ENCODE measurements around the gene PIK3R4.

PIK3R4 gene

DNA sequence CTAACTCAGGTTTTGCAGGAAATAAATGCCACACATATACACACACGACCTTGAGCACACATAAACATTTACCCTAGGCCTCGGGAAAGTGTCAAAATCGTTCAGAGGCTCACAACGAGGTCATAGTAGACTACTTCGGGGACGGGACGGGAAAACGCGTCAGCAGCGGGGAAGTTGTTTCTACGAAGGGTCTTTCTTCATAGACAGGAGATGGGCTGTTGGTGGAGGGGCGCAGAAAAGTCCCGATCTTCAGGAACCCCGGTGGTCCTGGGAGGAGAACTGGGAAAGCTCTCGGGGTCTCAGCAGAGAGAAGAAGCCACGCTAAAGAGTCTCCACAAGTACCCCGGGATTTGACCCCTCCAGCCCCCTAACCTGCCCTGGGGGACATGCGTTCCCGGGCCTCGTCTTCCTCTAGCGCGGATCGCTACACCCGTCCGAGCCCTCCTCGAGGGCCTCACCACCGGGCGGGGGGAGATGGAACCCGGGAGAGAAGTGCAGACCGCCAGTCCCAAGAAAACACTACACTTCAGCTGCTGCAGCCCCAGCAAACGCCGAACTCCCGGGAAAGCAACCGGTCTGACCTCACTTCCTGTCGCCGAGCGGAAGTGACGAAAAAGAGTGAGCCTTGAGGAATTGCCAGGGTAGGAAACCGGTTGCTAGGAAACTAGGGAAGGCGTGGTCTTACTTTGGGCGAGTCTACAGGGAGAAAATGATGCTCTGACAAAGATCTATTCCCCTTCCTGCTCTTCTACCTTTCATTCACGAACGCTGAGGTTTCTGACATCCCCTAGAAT is at the start of gene PIK3R4:
Gene PIK3R4, minus strand, starts transcription at position 584 of the 794 bp plus-strand sequence. CDS start 1,611 bp downstream, outside the sequence.
- DNase-seq (ENCODE audit: low read depth): peak; percentile 84

DNA sequence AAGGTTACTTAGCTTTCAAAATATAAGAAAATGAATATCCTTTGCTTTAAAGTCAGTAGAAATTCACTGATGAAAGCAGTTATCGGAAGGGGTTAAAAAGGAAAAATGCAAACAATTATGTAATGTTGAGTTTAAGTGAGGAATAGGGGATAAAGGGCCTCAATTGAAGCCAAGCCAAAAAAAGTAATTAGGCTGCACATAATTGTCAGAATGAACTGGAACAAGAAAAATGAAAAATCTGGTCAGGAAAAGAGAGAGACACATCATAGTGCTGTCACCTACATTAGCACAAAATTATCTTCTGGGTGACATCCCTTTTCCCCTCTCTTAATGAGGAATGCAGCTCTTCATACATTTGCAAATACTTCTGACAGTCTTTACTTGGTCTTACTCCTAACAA is 48.8 kb upstream of the PIK3R4 start:
- DNase-seq (ENCODE audit: low read depth): no peak

GRCh38 chr3:130792246-130792645 is 45.6 kb upstream of the PIK3R4 start:
- DNase-seq (ENCODE audit: low read depth): no peak

- DNase-seq (ENCODE audit: low read depth): no peak
Measured at GRCh38 chr3:130789782-130790322, 43.2 kb upstream of the PIK3R4 start.

DNA sequence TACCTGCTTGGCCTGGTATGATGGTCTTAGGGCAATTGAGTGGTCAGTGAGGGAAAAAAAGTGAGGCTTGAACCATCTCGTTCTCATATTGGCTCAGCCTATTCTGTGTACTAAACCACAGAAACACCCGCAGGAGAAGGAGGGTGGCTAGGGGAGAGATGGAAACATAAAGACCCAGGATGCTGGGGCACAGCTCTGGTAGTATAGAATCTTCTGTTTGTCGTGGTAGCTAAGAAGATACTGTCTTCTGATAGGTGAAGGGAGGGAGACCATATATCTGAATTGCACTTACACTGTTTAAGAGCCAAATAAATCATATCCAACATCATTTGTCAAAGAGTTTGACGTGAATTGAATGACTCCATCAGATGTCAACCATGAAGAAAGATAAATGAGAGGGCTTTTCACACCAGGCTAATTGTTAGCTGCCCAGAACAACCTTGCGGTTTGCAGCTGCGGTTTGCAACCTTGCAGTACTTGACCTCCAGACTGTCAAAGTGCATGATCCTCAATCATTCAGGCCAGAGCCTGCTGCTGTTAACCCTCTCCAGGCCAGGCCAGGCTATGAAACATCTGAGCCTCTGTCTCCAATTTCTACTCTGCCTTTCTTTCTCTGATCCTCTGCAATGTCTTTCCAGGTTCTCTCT is 40.9 kb upstream of the PIK3R4 start:
- no peak for DNase-seq (ENCODE audit: low read depth)

GRCh38 chr3:130786306-130786705 is 39.7 kb upstream of the PIK3R4 start:
- DNase-seq (ENCODE audit: low read depth): no peak

GRCh38 chr3:130783629-130784028 is 37.0 kb upstream of the PIK3R4 start:
- no peak for DNase-seq (ENCODE audit: low read depth)

- DNase-seq (ENCODE audit: low read depth): no peak
Measured at GRCh38 chr3:130779486-130779885, 32.9 kb upstream of the PIK3R4 start.

- DNase-seq (ENCODE audit: low read depth): no peak
Measured at GRCh38 chr3:130779031-130779430, 32.4 kb upstream of the PIK3R4 start.

- no peak for DNase-seq (ENCODE audit: low read depth)
Measured at GRCh38 chr3:130773366-130773765, 26.7 kb upstream of the PIK3R4 start.

DNA sequence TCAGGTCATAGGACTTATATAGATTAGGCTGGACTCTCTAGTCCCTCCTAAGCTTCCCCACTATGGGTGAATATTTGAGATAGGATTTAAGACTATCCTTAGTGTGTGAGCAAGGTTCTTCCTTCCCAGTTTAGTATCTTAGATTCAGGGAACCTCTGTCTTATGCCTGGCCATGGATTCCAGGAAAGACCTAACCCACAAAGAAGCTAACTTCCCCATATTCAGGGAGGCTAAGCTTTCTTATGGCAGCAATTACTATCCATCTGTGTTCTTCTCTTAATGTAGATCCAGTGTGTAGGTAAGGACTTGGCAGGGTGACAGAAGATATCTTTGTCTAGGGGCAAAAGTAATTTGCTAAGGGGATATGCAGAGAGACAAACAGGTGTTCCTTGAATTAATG is 25.5 kb upstream of the PIK3R4 start:
- DNase-seq (ENCODE audit: low read depth): no peak

GRCh38 chr3:130770644-130771043 is 24.0 kb upstream of the PIK3R4 start:
- no peak for DNase-seq (ENCODE audit: low read depth)

- DNase-seq (ENCODE audit: low read depth): no peak
Measured at GRCh38 chr3:130761730-130762311, 15.2 kb upstream of the PIK3R4 start.

GRCh38 chr3:130760922-130761321 is 14.3 kb upstream of the PIK3R4 start:
- DNase-seq (ENCODE audit: low read depth): no peak

DNA sequence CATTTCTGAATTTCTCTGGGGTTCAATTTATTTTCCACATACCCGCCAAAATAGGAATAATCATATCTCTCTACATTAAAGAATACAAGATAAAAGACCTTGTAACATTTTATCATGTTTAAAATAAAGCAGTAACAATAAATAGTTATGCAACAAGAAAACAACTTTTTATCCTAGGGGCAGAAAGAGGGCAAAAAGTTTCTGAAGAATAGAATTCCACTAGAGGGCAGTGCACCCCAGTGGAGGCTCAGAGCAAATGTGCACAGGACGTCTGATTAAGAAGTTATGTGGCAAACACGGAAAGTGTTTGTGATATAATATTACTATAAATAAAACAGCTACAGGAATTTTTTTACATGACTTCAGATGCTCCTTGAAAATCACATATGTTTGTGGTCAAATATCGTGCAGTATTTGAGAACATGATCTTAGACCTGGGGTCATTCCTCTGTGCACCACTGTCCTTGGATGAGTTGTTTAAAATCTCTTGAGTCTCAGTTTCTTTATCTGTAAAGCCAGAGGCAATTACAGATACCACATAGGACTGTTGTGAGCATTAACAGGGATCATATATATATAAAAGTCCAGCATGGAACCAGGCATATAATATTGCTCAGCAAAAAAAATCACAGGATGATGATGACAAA is 13.2 kb upstream of the PIK3R4 start:
- no peak for DNase-seq (ENCODE audit: low read depth)

DNA sequence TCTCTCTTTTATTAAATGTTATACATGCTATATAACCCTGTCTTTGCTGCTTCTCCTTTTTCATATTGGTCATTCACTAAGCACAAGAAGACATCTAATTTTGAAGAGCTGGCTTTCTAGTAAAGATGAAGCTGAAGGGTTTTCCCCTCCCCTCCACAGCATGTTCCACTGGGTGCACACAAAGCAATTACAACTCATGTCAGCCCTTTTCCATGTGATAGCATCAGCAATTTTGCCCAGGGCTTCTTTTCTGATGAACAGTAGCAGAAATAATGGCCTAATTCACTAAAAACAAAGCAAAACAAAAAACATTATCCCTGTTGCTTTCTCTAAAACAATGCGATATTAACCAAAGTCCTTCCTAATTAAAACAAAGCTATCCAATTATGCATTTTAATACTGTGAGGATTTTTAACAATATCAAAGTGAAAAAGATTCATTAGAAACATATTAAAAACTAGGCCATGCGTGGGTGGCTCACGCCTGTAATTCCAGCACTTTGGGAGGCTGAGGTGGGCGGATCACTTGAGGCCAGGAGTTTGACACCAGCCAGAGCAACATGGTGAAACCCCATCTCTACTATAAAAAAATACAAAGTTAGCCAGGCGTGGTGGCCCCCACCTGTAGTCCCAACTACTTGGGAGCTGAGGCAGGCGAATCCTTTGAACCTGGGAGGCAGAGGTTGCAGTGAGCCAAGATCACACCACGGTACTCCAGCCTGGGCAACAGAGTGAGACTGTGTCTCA is 12.2 kb upstream of the PIK3R4 start:
- no peak for DNase-seq (ENCODE audit: low read depth)

GRCh38 chr3:130757611-130758150 is 11.1 kb upstream of the PIK3R4 start:
- no peak for DNase-seq (ENCODE audit: low read depth)

- DNase-seq (ENCODE audit: low read depth): no peak
Measured at GRCh38 chr3:130755666-130756065, 9.0 kb upstream of the PIK3R4 start.

DNA sequence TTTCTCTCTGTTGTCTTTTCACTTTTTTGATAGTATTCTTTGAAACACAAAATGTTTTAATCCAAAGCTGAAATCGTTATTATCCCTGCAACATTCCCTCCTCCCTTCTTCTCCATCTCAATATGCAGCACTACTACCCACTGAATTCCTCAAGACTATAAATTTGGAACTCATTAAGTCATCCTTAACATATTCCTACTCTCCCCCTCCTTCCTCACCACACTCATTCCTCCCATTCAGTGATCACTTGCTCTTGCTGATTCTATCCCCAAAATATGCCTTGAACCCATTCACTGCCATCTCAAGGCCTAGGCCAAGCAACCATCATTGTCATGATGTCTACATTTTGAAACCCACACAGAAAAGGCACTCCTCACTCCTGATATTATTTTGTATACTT is 2.4 kb upstream of the PIK3R4 start:
- DNase-seq (ENCODE audit: low read depth): no peak

DNA sequence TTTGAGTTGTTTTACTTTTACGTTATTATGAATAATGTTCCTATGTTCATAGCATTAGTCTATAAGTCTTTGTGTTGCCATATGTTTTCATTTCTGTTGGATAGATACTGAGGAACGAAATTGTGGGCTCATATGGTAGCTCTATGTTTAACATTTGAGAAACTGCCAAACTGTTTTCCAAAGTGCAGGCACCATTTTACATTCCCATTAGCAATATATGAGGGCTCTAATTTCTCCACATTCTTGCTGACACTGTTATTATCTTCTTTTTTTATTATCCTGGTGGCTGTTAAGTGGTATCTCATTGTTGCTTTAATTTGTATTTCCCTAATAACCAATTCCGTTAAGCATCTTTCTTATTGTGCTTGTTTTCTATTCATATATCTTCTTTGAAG is 1.8 kb upstream of the PIK3R4 start:
- no peak for DNase-seq (ENCODE audit: low read depth)

- no peak for DNase-seq (ENCODE audit: low read depth)
Measured at GRCh38 chr3:130743354-130743753, 3.3 kb downstream of the PIK3R4 start.
